Stimulated activated CD4-positive, alpha-beta T cell treated with anti-CD3 and anti-CD28 coated beads, Interleukin-1b, Interleukin-23, amount 100 ng/mL, for 24 hours (primary cell): ENCODE data around the gene RWDD3.

Source experiments
- DNase-seq, 4 experiments: peaks; one replicate each; pipeline ENCODE4 v3.0.0-alpha.2; 2020; ENCODE audit warnings: low read depth in 4 of 4, low spot score in 1 of 4

RWDD3 gene, protein sequence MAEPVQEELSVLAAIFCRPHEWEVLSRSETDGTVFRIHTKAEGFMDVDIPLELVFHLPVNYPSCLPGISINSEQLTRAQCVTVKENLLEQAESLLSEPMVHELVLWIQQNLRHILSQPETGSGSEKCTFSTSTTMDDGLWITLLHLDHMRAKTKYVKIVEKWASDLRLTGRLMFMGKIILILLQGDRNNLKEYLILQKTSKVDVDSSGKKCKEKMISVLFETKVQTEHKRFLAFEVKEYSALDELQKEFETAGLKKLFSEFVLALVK

DNA sequence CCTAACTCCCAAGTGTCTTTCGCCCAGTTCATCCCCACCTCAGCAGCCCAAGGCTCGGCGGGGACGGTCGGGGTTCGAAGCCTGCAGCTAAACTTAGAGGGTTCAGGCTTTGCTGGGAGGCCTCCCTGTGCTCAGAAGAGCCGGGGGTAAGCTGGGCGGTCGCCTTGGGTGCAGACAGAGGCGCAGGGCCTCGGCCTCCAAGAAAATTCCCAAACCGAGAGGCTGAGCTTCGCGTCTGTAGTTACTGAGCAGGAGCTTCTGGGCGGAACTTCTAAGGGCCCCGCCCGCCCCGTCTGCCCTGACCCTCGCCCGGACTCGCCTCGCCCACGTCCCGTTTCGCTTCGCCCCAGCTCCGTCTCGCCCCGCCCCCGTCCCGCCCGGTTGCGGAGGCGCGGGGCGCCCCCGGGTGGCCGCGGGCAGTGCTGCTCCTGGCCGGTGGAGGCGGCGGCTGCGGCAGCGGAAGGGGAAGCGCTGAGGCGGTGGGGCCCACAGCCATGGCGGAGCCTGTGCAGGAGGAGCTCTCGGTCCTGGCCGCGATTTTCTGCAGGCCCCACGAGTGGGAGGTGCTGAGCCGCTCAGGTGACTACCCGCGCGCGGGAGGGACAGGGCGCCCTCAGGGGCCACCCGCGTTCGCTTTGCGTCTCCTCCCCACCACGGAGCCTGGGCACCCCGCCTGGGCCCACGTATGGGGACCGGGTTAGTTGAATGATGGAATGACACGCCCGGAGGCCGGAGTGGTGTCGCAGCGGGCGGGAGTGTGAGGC lies at the start of gene RWDD3:
TSS of gene RWDD3 (plus strand) at position 474 of the 764 bp plus-strand sequence. CDS start at position 495, 21 bp downstream.
- DNase-seq: peak; percentile 84 to 90 (median 87)

DNA sequence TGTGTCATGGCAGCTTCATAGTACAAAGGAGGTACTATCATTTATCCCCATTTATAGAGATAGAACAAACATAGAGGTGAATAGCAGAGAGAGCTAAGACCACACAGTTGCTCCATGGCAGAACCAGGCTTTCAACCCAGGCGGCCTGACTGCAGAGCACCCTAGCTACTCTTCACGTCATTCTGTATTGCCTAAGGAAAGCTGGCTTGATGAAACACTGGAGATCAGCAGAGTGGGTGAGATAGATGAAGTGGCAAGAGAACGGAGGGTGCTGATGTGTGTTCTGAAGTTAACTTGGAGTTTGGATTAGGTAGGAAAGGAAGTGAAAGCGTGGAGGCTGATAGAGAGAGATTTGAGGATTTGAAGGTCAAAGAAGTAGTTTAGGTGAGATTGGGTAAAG lies 47.9 kb upstream of the RWDD3 start:
- DNase-seq: no peak

DNA sequence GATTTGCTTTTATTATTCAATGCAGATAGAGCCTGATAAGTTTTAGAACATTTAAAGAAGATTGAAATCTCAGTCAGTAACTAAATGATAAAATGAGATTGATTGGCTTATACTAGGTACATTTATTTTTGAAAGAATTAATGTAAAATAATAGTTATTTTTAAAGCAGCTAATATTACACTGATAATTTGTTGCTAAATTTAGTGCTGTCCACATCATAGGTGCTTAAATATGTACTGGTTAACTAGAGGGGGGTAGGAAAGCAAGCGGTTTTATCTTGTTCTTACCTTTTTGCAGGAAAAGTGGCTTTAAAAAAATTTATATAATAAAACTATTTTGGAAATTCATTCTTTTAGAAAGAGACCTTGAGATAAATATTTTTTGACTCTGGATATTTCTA lies 40.4 kb upstream of the RWDD3 start:
- DNase-seq: no peak

DNA sequence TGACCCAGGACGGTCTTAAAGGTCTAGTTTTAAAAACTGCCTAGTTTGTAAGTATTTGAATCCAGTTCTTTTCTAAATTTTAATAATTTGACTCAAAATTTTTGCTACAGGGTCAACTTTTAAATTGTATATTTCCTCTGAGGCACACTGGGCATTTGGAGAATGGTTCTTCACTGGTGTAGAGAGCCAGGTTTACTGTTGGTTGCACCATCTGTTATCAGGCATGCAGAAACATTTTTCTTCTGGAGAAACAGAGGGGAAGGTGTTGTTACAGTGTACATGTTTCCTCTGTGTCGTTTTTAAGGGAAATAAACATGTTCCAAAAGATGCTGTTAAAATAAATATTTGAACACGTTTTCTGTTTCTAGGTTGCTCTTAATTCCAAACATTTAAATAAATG lies 39.0 kb upstream of the RWDD3 start:
- no peak for DNase-seq

DNA sequence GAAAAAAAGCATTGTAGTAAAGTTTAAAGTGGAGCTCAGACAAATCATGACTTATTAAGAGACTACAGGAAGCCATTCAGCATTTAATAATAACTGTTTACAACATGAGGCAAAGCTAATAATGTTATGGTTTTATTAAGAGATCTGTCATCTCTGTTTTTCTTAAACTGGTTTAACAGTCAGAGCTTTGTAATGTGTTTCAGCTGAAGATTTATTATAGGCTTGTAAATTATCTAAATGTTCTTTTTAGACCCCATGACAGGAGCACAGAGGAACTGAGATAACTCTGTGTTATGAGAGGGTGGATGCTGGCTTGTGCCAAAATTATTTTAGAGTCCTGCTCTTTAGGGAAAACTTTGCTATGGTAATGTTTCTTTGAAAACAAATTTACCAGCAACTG lies 38.0 kb upstream of the RWDD3 start:
- no peak for DNase-seq

DNA sequence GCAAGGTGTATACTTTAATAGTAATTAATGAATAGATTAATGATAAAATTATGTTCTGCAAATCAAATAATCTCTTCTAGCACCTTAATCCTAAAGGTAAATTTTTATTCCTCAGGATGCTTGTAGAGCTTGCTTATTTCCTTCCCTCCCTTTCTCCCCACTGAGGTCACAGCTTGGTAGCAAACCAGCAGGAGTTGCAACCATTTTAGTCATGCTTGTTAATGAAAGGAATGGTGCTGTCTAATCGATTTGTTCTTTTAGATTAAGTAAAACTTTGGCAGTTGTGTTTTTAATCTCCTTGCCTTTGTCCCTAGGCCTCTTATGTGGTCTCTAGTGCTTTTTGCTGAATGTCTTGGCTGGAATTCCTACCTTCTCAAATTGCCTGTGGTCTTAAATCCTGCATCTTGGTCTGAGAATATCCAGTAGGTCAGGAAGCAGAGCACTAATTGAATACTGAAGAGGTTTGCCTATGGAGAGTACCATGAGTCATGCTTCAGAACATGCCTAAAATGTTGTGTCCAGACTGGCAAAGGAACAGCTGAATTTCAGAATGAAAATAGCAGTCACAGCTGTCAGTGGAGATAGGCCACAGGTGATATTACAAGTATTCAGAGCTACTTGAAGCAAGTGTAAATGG lies 36.3 kb upstream of the RWDD3 start:
- no peak for DNase-seq

DNA sequence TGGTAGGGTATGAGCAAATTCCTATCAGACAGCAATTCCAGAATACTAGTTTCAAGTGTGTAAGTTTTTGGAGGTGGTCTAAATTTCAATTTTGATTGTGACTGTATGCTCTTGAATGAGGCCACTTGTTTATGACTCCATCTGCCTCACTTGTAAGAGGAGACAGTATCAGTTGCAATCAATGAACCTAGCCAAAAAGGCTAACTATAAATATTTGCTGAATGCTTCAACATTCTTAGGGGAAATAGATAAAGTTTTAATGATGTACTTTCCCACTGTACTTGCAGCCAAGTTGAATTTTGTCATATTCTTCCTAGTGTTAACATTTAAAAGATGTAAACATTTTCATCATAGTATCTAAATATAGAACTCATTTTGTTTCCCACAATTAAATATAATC lies 32.1 kb upstream of the RWDD3 start:
- DNase-seq: no peak

DNA sequence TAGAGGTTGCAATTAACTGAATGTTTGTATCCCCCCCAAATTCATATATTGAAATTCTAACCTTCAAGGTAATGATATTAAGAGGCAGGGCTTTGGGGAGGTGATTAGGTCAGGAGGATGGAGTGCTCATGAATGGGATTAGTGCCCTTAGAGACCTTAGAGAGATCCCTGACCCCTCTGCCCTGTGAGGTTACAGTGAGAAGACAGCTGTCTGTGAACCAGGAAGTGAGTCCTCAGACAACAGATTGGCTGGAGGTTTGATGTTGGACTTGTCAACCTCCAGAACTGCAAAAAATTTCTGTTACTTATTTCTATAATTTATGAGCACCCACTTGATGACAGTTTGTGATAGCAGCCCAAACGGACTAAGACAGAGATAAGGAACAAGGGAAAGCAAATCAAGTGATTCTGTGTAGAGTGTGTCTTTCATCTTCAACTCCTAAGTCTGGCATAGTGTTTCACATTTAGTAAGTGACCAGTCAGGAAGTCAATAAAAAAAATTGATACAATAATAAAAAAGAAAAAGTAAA lies 30.0 kb upstream of the RWDD3 start:
- no peak for DNase-seq

DNA sequence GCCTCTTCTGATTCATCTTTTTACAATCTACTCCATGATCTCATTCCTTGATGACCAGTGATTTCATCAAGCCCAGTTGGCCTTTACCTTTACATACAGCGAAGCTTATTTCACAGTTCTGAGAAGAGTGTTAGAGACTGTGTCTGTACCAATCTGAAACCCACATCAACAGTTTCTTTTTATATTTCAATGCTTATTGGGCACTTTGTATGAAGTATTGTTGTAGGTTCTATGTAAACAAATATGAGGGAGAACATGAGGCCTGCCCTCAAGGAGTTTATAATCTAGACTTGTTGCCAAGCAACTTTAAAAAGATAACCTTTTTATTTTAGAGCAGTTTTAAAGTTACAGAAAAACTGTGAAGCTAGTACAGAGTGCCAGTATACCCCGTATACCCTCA lies 27.5 kb upstream of the RWDD3 start:
- no peak for DNase-seq

DNA sequence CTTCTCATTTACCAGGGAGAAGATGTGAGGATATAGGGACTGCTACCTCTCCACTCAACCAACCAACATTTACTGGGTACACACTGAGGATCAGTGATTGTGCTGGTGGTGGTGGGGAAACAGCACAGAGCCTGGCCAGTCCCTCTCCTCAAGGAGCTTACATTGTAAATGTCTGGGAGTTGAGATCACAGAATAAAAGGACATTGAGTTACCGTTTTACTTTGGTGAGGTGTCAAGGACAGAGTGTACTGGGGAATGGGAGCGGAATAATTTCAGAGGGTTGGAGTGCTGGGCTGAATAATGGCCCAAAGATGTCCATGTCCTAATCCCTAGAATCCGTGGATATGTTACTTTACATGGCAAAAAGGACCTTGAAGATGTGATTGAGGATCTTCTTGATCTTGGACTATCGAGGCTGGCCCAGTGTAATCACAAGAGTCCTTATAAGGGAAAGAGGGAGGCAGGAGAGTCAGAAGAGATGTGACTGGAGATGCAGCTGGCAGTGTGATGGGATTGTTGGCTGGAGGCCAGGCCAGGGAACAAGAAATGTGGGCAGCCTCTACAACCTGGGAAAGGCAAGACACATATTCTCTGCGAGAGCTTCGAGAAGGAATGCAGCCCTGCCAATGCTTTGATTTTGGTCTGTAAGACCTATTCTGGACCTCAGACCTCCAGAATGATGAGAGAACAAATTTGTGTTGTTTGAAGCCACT lies 26.6 kb upstream of the RWDD3 start:
- no peak for DNase-seq

DNA sequence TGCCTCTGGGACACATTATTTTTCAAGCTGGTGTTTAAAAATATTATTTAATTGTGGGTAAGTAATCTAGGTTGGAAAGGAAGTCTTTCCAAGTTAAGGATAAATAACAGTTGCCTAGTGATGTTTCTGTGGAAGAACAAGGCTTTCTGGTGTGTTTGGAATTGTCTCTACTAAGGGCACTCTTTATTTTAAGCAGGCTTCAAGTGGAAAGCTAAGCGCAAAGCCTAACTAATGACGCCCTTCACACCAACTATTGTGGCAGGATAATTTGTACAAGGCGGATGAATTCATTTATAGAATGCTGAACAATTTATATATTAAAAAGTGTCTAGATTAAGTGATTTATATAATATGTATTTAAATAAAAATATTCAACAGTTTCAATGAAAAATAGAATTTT lies 25.1 kb upstream of the RWDD3 start:
- no peak for DNase-seq

DNA sequence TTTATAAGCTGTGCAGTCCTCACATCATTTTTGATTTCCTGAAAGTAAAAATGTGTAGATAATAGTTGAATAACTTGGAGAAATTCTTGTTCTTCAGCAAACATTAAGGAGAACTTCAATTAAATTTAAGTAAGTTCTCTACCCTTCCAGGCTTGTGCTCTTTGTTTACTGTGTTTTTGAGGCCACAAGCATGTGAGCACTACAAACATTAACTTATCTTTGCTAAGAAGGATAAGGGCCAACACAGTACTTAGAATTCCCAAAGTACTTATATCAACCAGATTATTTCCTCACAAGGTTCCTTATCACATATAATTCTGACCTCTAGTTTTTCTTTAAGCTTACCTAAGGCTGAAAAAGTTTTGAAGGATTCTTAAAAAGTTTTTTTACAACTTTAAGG lies 24.7 kb upstream of the RWDD3 start:
- no peak for DNase-seq

DNA sequence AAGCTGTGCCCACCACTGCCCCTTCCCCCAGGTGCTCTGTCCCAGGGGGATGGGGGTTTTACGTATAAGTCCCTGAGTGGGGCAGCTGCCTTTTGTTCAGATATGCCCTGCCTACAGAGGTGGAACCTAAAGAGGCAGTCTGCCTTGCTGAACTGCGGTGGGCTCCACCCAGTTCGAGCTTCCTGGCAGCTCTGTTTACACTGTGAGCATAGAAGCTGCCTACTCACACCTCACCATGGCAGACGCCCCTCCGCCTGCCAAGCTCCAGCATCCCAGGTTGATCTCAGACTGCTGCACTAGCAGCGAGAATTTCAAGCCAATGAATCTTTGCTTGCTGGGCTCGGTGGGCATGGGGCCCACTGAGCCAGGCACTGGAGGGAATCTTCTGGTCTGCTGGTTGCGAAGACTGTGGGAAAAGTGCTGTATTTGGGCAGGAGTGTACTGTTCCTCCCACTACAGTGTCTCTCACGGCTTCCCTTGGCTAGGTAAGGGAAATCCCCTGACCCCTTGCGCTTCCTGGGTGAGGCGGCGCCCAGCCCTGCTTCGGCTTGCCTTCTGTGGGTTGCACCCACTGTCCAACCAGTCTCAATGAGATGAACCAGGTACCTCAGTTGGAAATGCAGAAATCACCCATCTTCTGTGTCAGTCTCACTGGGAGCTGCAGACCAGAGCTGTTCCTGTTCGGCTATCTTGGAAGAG lies 17.6 kb upstream of the RWDD3 start:
- DNase-seq: no peak

DNA sequence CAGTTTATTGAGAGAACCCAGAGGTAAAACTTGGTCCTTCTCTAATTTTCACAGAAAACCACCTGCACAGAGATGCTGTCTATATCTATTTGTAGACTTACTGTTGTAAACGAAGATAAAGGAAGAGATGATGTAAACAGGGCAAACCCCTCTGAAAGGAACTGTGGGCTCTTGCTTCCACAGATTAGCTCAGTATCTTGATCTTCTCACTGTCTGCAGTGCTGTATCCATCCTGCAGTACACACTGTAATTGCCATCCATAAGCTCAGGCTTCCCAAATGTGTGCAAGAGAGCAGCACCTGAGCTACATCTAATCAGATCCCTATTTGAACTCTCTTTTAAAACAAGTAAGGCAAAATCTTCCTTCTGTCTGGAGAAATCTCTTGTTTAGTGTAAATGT lies 16.6 kb upstream of the RWDD3 start:
- DNase-seq: no peak

DNA sequence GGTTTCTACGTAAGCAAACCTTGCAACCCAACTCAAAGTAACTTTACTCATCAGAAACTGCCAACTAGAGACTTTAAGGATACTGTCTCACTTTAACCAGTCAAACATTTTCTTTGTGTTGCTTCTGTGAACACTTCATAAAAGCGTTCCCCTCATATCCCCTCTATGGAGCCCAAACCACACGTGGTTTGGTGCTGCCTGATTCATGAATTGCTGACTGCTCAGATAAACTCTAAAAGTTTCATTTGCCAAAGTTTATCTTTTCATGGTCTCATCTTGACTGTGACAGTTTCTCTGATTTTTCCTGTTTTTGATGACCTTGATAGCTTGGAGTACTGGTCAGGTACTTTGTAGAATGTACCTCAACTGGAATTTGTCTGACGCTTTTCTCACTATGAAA lies 14.6 kb upstream of the RWDD3 start:
- no peak for DNase-seq

DNA sequence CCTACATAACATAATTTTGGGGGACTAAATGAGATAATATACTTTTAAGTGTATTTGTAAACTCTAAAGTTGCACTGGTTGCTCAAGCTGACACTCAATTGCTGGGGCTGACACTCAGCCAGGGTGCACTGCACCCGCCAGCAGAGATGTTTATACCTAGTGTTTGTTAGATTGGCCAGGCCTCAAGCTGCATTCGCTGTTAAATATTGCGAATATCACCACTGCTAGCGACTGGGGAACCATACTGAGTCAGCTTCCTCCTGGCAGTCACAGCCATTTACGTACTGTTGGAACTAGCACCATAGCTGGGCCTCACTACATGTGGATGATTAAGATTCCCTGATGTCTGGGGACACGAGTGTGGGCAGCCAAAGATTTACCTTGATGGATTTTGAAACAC lies 12.7 kb upstream of the RWDD3 start:
- no peak for DNase-seq

DNA sequence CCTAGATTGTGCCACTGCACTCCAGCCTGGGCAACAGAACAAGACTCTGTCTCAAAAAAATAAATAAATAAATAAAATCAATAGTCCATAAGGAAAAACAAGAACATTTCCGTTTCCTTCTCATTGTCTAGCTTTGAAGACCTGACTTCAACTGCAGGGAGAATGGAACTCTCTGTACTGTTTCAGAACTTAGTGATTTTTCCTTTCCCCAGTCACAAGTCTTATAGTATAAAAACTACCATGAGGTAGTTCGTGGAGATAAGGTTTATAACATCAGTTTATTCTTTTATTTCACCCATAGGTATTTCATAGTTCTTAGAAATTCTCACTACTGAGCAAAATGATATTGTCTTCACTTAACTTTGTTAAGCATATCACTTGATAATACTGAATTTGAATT lies 11.4 kb upstream of the RWDD3 start:
- DNase-seq: no peak

DNA sequence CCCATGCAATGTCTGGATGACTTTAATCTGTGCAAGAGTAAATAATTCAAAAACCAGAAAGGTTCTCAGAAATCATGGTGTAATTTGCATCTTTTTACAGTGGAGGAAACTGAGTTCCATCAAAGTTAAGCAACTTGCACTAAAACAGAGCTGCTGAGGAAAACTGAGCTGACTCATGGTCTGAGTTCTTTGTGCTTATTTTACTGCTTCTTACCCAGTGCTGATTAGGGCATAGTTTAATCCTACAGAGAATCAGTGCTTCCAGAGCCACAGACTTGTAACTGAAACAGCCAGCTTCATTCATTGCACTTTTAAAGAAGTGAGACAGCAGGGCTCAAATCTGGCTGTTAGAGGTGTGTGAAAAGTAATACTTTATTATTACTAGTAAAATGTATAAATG lies 10.9 kb upstream of the RWDD3 start:
- DNase-seq: no peak

DNA sequence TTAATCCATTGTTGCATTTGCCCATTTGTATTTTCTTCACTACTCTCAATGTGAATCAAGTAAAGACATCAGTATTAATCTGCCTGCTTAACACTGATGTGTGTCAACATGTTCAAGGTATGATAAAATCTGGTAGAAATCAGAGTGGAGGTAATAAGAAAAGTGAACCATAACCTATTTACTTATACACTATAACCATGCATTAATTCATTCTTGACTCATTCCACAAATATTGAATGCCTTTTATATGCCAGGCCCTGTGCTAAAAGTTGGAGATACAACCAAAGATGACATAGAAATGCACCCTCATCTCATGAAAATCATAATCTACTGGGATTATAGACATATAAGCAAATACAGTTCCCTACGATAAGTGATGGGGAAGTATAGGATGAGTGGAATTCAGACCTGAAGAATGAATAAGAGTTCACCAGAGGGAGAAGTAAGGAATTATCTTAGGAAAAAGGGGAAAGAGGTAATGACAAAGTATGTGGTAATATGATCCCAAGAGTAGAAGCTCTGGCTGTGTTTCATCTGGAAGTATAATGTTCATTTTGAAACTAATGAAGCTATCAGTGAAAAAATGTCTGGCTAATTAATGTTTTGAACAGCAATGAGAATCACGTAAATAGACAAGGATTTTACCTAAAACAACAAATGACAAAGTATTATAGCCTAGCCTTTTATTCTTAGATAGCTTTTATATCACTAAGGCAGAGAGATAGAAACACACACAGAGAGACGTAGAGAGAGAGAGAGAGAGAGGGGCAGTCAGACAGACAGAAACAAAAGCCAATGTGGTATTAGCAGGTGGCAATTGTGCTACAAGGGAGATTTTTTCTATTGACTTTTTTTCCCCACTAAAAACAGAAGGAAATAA lies 7.0 kb upstream of the RWDD3 start:
- DNase-seq: no peak

DNA sequence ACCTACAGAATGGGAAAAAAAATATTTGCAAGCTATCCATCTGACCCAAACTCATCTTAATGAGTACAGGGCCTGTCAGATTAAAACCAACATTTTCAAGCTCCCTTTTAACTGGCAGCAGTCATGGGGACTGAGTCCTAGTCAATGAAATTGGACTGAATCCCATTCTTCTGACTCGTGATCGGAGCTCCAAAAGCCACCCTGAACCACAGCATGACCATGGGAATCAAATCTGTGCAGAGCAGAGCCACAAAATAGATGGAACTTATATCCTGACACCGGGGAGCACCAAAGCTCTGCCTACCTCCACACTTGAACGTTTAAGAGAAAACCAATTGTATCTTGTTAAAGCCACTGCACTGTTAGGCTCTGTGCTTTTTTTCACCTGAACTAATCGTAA lies 5.0 kb upstream of the RWDD3 start:
- DNase-seq: no peak
